ENCODE results near the gene LPIN3.

LPIN3 gene

GRCh38 chr20:41390889-41391288 is 50.3 kb downstream of the LPIN3 start:
- no peak overlapping the region for H3K27ac ChIP-seq (ENCODE audit: low read depth, low read length)
- H3K4me2 ChIP-seq (ENCODE audit: low read length), result no peak overlapping the region
- H3K79me2 ChIP-seq (ENCODE audit: control insufficient read depth, insufficient read depth, low read length, poor library complexity), result no peaks in the 10 kb centered on the region
- no peak overlapping the region for H4K91ac ChIP-seq (ENCODE audit: low read depth, low read length)
- H3K36me3 ChIP-seq (ENCODE audit: control insufficient read depth in 1 of 2, insufficient read depth in 2 of 2, low read length in 2 of 2), result no peaks in the 10 kb centered on the region
- H3K9ac ChIP-seq (ENCODE audit: low read length), result no peak overlapping the region
- H2BK5ac ChIP-seq (ENCODE audit: low read depth, low read length, poor library complexity), result no peak overlapping the region
- H3K4me3 ChIP-seq (ENCODE audit: low read depth, low read length), result no peak overlapping the region
- H4K8ac ChIP-seq (ENCODE audit: low read depth, low read length), result no peak overlapping the region
- no peak overlapping the region for H2BK120ac ChIP-seq (ENCODE audit: insufficient read depth, low read length, poor library complexity)
- H2AK5ac ChIP-seq (ENCODE audit: low read length), result no peak overlapping the region
- no peak overlapping the region for H2AFZ ChIP-seq (ENCODE audit: insufficient read depth, low read length, poor library complexity)
- no peak overlapping the region for H2BK12ac ChIP-seq (ENCODE audit: low read length)
- peaks cover 31 to 34% of the 10 kb centered on the region in 2 experiments for H3K4me1 ChIP-seq (ENCODE audit: control insufficient read depth in 1 of 2, insufficient read depth in 2 of 2, low read length in 2 of 2)
- no peak overlapping the region for H3K18ac ChIP-seq (ENCODE audit: low read length)
- peak in 1 of 2 donors; percentile 8 for DNase-seq
- no peak overlapping the region for H3K14ac ChIP-seq (ENCODE audit: low read length)
- H3K4ac ChIP-seq (ENCODE audit: low read depth, low read length), result no peak overlapping the region
- no peaks in the 10 kb centered on the region for H3K27me3 ChIP-seq (ENCODE audit: insufficient read depth, low read length)
- H4K12ac ChIP-seq (ENCODE audit: low read depth, low read length), result no peak overlapping the region
- H3K9me3 ChIP-seq (ENCODE audit: insufficient read depth, low read depth, low read length), result peaks cover 1% of the 10 kb centered on the region
- H3K79me1 ChIP-seq (ENCODE audit: low read length), result peaks cover 24% of the 10 kb centered on the region
- no CpG with 5 or more reads among the region's 3 CpGs for WGBS (ENCODE audit: extremely low coverage, insufficient coverage, insufficient read length)
- no peak overlapping the region for H3K23ac ChIP-seq (ENCODE audit: low read length)

DNA sequence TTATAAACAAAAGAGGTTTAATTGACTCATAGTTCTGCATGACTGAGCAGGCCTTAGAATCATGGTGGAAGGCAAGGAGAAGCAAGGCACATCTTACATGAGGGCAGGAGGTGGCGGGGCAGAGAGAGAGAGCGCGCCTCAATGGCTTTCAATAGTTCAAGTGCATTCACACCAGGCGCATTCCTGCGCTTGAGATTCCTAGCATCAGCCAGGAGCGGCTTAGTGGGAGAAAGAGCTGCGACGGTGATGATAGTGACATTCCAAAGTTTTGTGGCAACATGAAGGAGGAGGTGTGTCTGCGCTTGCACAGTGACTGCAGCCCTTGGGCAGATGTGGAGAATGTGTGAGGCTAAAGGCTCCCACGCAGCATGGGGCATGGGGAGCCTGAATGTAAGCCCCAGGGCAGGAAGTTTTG is 51.0 kb downstream of the LPIN3 start:
- no peak overlapping the region for H3K27ac ChIP-seq (ENCODE audit: low read depth, low read length)
- H2BK12ac ChIP-seq (ENCODE audit: low read length), result no peak overlapping the region
- H4K91ac ChIP-seq (ENCODE audit: low read depth, low read length), result no peak overlapping the region
- no peak overlapping the region for H2AK5ac ChIP-seq (ENCODE audit: low read length)
- H3K4me1 ChIP-seq (ENCODE audit: control insufficient read depth in 1 of 2, insufficient read depth in 2 of 2, low read length in 2 of 2), result peaks cover 37% of the 10 kb centered on the region in 2 experiments
- H3K9ac ChIP-seq (ENCODE audit: low read length), result no peak overlapping the region
- no peak overlapping the region for H2BK5ac ChIP-seq (ENCODE audit: low read depth, low read length, poor library complexity)
- peaks cover 1% of the 10 kb centered on the region for H3K9me3 ChIP-seq (ENCODE audit: insufficient read depth, low read depth, low read length)
- no peak overlapping the region for H3K18ac ChIP-seq (ENCODE audit: low read length)
- WGBS (ENCODE audit: extremely low coverage, insufficient coverage, insufficient read length), result no CpG with 5 or more reads among the region's 10 CpGs
- no peak overlapping the region for H2AFZ ChIP-seq (ENCODE audit: insufficient read depth, low read length, poor library complexity)
- no peak overlapping the region for H3K4ac ChIP-seq (ENCODE audit: low read depth, low read length)
- H3K27me3 ChIP-seq (ENCODE audit: insufficient read depth, low read length), result no peaks in the 10 kb centered on the region
- DNase-seq, result peak; percentile 99
- H4K12ac ChIP-seq (ENCODE audit: low read depth, low read length), result no peak overlapping the region
- no peak overlapping the region for H4K8ac ChIP-seq (ENCODE audit: low read depth, low read length)
- peaks cover 29% of the 10 kb centered on the region for H3K79me1 ChIP-seq (ENCODE audit: low read length)
- no peak overlapping the region for H3K4me3 ChIP-seq (ENCODE audit: low read depth, low read length)
- H3K14ac ChIP-seq (ENCODE audit: low read length), result no peak overlapping the region
- no peak overlapping the region for H3K23ac ChIP-seq (ENCODE audit: low read length)
- H3K36me3 ChIP-seq (ENCODE audit: control insufficient read depth in 1 of 2, insufficient read depth in 2 of 2, low read length in 2 of 2), result no peaks in the 10 kb centered on the region
- no peak overlapping the region for H3K4me2 ChIP-seq (ENCODE audit: low read length)
- no peak overlapping the region for H2BK120ac ChIP-seq (ENCODE audit: insufficient read depth, low read length, poor library complexity)
- H3K79me2 ChIP-seq (ENCODE audit: control insufficient read depth, insufficient read depth, low read length, poor library complexity), result no peaks in the 10 kb centered on the region

DNA sequence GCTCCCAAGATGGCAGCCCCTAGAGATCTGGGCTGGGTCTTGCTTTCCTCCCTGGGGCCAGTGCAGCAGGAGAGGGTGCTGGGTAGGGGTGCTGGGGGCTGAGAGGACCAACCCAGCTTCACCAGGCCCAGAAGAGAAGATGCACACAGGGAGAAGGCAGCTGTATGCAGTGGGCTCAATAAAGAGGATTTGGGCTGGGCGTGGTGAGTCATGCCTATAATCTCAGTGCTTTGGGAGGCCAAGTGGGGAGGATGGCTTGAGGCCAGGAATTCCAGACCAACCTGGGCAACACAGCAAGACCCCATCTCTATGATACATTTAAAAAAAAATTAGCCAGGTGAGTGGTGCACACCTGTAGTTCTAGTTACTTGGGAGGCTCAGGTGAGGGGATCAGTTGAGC is 51.7 kb downstream of the LPIN3 start:
- H3K36me3 ChIP-seq (ENCODE audit: control insufficient read depth in 1 of 2, insufficient read depth in 2 of 2, low read length in 2 of 2), result no peaks in the 10 kb centered on the region
- DNase-seq, result peak; percentile 42 to 62
- no peak overlapping the region for H4K12ac ChIP-seq (ENCODE audit: low read depth, low read length)
- peaks cover 37% of the 10 kb centered on the region in 2 experiments for H3K4me1 ChIP-seq (ENCODE audit: control insufficient read depth in 1 of 2, insufficient read depth in 2 of 2, low read length in 2 of 2)
- peak overlapping the region; percentile 67 for H3K18ac ChIP-seq (ENCODE audit: low read length)
- H3K79me1 ChIP-seq (ENCODE audit: low read length), result peaks cover 29% of the 10 kb centered on the region
- H4K91ac ChIP-seq (ENCODE audit: low read depth, low read length), result peak overlapping the region; percentile 90
- H2BK120ac ChIP-seq (ENCODE audit: insufficient read depth, low read length, poor library complexity), result peak overlapping the region; percentile 37
- WGBS (ENCODE audit: extremely low coverage, insufficient coverage, insufficient read length), result no CpG with 5 or more reads among the region's 1 CpG
- H3K4ac ChIP-seq (ENCODE audit: low read depth, low read length), result peak overlapping the region; percentile 12
- peak overlapping the region; percentile 75 for H2AK5ac ChIP-seq (ENCODE audit: low read length)
- peak overlapping the region; percentile 29 for H3K4me2 ChIP-seq (ENCODE audit: low read length)
- H2BK5ac ChIP-seq (ENCODE audit: low read depth, low read length, poor library complexity), result peak overlapping the region; percentile 87
- H3K9ac ChIP-seq (ENCODE audit: low read length), result no peak overlapping the region
- H2BK12ac ChIP-seq (ENCODE audit: low read length), result peak overlapping the region; percentile 70
- H3K79me2 ChIP-seq (ENCODE audit: control insufficient read depth, insufficient read depth, low read length, poor library complexity), result no peaks in the 10 kb centered on the region
- no peaks in the 10 kb centered on the region for H3K27me3 ChIP-seq (ENCODE audit: insufficient read depth, low read length)
- no peak overlapping the region for H3K23ac ChIP-seq (ENCODE audit: low read length)
- H3K14ac ChIP-seq (ENCODE audit: low read length), result peak overlapping the region; percentile 13
- no peak overlapping the region for H2AFZ ChIP-seq (ENCODE audit: insufficient read depth, low read length, poor library complexity)
- H3K27ac ChIP-seq (ENCODE audit: low read depth, low read length), result peak overlapping the region; percentile 95
- H3K9me3 ChIP-seq (ENCODE audit: insufficient read depth, low read depth, low read length), result peaks cover 1% of the 10 kb centered on the region
- H4K8ac ChIP-seq (ENCODE audit: low read depth, low read length), result peak overlapping the region; percentile 62
- H3K4me3 ChIP-seq (ENCODE audit: low read depth, low read length), result no peak overlapping the region

DNA sequence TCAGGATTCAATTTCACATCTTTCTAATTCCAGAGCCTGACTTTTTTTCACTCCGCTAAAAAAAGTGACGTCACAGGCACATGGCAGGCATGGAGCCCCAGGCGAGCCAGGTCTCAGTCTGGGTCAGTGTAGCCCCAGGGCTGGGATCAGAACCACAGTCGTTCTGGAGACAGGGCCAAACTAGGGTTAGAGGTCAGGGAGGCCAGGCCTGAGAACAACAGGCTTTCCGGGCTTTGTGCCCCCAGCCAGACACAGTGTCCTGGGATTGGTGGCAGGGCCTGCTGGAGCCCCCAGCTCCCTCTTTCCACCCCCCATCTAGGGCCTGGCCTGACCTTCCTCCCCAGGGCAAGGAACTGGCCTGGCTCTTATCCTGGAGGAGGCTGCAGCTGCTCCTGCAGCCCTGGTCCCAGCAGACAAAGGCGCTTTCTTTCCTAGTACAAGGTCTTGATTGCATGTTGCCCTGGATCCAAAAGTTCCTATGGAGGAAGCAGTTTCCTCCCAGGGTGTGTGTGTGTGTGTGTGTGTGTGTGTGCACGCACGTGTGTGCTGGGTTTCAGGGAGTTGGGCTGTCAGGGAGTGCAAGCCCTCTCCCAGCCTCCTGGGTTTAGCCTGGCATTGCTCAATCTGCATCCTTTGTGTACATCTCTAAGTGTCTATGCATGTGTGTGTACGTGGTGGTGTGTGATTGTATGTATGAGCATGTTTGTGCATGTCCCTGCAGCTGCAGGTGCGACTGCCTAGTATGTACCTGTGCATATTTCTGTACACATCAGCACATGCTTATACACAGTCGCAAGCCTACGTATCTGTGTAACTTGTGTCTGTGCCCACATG is 52.5 kb downstream of the LPIN3 start:
- Histone ChIP-seq H3K4me1 (ENCODE audit: control insufficient read depth in 1 of 2, insufficient read depth in 2 of 2, low read length in 2 of 2) (peaks cover 38 to 40% of the 10 kb centered on the region in 2 experiments), H3K36me3 (ENCODE audit: control insufficient read depth in 1 of 2, insufficient read depth in 2 of 2, low read length in 2 of 2) (no peaks in the 10 kb centered on the region), H2BK5ac (ENCODE audit: low read depth, low read length, poor library complexity) (no peak overlapping the region), H3K27me3 (ENCODE audit: insufficient read depth, low read length) (no peaks in the 10 kb centered on the region), H4K12ac (ENCODE audit: low read depth, low read length) (no peak overlapping the region), H4K91ac (ENCODE audit: low read depth, low read length) (peak overlapping the region; percentile 41), H2BK12ac (ENCODE audit: low read length) (peak overlapping the region; percentile 28), H3K14ac (ENCODE audit: low read length) (peak overlapping the region; percentile 1), H2BK120ac (ENCODE audit: insufficient read depth, low read length, poor library complexity) (peak overlapping the region; percentile 26), H3K4ac (ENCODE audit: low read depth, low read length) (no peak overlapping the region), H3K79me1 (ENCODE audit: low read length) (peaks cover 29% of the 10 kb centered on the region), H3K79me2 (ENCODE audit: control insufficient read depth, insufficient read depth, low read length, poor library complexity) (no peaks in the 10 kb centered on the region), H3K4me3 (ENCODE audit: low read depth, low read length) (no peak overlapping the region), H3K18ac (ENCODE audit: low read length) (peak overlapping the region; percentile 42), H2AFZ (ENCODE audit: insufficient read depth, low read length, poor library complexity) (no peak overlapping the region), H4K8ac (ENCODE audit: low read depth, low read length) (peak overlapping the region; percentile 1), H3K9me3 (ENCODE audit: insufficient read depth, low read depth, low read length) (peaks cover 1% of the 10 kb centered on the region), H3K9ac (ENCODE audit: low read length) (no peak overlapping the region), H2AK5ac (ENCODE audit: low read length) (no peak overlapping the region), H3K23ac (ENCODE audit: low read length) (no peak overlapping the region), H3K27ac (ENCODE audit: low read depth, low read length) (peak overlapping the region; percentile 95), H3K4me2 (ENCODE audit: low read length) (peak overlapping the region; percentile 2)
- WGBS (ENCODE audit: extremely low coverage, insufficient coverage, insufficient read length), result no CpG with 5 or more reads among the region's 12 CpGs
- peak; percentile 95 to 99 for DNase-seq

Measured in trophoblast cell (in vitro differentiated cells and primary cell).